Measurements from ENCODE around the gene MAT2A. TPM values are rescaled to one million over a fixed set of nuclear protein-coding genes. Genes with fewer than 3 reads are reported as not detected.

MAT2A gene
- total and polyA plus RNA-seq, 2 experiments from 2014 or later, result 225 to 405 TPM

DNA sequence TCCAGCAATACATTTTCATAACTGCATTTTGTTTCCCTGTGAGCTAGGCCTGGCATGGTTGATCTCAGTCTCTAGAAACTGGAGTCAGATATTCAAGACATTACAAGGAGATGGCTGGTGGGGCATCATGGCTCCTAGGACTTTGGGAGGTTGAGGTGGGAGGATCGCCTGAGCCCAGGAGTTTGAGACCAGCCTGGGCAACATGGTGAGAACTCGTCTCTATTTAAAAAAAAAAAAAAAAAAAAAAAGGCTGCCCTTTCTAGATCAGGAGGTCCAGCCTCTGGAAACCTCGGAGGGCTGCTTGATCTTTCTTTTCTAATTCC lies 38.1 kb downstream of the MAT2A start:
- Histone ChIP-seq H3K27ac (no peak overlapping the region), H3K4me1 (ENCODE audit: low read depth) (peaks cover 25% of the 10 kb centered on the region), H3K27me3 (peaks cover 6% of the 10 kb centered on the region), H3K9me3 (ENCODE audit: low read depth) (no peaks in the 10 kb centered on the region), H3K4me3 (no peak overlapping the region), H3K36me3 (no peaks in the 10 kb centered on the region)
- TF ChIP-seq, protein P1, sequence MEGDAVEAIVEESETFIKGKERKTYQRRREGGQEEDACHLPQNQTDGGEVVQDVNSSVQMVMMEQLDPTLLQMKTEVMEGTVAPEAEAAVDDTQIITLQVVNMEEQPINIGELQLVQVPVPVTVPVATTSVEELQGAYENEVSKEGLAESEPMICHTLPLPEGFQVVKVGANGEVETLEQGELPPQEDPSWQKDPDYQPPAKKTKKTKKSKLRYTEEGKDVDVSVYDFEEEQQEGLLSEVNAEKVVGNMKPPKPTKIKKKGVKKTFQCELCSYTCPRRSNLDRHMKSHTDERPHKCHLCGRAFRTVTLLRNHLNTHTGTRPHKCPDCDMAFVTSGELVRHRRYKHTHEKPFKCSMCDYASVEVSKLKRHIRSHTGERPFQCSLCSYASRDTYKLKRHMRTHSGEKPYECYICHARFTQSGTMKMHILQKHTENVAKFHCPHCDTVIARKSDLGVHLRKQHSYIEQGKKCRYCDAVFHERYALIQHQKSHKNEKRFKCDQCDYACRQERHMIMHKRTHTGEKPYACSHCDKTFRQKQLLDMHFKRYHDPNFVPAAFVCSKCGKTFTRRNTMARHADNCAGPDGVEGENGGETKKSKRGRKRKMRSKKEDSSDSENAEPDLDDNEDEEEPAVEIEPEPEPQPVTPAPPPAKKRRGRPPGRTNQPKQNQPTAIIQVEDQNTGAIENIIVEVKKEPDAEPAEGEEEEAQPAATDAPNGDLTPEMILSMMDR (IDR thresholded peaks at IDR 0.05; ENCODE audit: low read depth, low read length), result no peak
- DNase-seq (ENCODE audit: low read depth in 1 of 2, low spot score in 1 of 2), result no peak

DNA sequence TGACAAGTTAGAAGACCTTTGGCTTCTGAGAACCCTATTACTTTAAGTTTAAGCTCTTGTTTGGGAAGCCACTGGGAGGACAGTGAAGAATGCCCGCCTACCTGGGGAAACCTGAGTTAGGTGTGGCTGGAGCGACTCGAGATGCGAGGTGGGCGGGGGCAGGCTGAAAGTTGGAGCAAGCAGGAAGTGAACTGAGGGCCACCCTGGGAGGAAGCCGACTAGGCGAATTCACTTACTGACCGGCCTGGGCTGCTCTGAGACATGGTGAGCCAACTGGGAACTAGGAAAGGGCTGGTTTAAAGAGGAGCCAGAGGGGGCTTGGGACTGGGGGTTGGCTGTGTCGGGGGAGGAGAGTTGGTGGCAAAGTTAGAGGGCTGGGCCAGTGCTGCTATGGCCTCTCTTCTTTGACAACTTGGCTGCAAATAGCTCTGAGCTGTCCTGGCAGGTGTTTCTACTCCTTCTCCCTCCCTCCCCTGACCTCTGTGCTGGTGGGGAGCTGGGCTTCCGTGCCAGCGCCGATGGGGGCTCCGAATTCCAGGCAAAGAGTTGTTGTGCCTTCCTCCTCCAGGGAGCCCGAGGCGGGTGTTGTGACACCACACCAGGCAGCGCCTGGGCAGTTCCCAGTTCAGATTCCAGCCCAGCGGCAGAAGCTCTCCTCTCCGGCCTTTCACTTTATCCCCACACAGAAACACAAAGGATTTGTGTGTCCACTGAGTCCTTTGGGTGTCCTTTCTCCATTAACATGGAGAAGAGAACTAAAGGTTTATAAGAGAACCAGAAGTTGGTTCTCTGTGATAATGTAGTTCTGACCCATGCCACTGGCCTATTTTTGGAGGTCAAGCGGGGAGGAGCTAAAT lies 38.6 kb downstream of the MAT2A start, which contains the start of gene VAMP8:
VAMP8 (plus strand) TSS at position 201 of the 857 bp plus-strand sequence; CDS start at position 262, 61 bp downstream.
- H3K9me3 ChIP-seq (ENCODE audit: low read depth), result no peaks in the 10 kb centered on the region
- H3K4me3 ChIP-seq, result no peak within 1 kb of the TSS
- H3K4me1 ChIP-seq (ENCODE audit: low read depth), result peaks cover 25% of the 10 kb centered on the region
- peak within 1 kb of the TSS; percentile 58 for H3K27ac ChIP-seq
- peaks cover 3% of the 10 kb centered on the region for H3K27me3 ChIP-seq
- TF ChIP-seq, protein P1 (IDR thresholded peaks at IDR 0.05; ENCODE audit: low read depth, low read length), result no peak
- no peaks in the 10 kb centered on the region for H3K36me3 ChIP-seq
- no peak for DNase-seq (ENCODE audit: low read depth in 1 of 2, low spot score in 1 of 2)

DNA sequence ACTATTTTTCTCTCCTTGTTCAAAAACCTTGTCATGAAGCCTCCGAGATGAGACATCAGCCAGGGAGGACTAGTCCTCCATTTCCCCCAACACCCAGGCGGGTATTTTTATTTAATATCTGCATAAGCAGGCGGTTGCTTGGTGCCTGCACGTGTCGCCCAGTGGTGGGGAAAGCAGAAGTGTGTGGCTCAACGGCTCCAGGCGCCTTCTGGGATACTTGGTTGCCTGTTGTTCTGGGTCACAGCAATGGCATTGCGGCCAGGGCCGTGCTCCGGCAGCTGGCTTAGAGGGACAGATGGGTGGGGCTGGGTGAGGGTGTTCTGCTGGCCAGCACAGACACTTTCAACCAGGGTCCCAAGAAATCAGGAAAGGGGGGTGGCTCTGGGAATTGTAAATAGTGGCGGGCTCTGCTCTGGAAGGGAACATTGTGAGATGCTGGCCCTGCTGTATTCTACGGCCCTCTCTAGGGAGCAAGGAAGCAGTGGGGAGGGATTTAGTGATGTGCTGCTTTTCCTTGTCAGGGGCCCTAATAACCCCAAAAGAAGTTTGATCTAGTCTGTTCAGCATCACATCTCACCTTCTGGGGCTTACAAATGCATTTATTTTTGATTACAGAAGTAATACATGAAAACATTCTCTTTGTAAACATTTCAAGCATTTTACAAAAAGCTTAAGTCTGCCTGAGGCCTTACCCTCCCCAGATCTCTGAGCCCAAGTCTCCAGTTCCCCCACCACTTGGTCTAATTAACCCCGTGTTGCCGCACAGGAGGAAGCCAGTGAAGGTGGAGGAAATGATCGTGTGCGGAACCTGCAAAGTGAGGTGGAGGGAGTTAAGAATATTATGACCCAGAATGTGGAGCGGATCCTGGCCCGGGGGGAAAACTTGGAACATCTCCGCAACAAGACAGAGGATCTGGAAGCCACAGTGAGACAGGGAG lies 39.5 kb downstream of the MAT2A start:
- H3K27ac ChIP-seq, result peak overlapping the region; percentile 58
- no peaks in the 10 kb centered on the region for H3K27me3 ChIP-seq
- no peaks in the 10 kb centered on the region for H3K9me3 ChIP-seq (ENCODE audit: low read depth)
- no peak overlapping the region for H3K4me3 ChIP-seq
- H3K36me3 ChIP-seq, result no peaks in the 10 kb centered on the region
- H3K4me1 ChIP-seq (ENCODE audit: low read depth), result peaks cover 25% of the 10 kb centered on the region
- TF ChIP-seq, protein P1 (IDR thresholded peaks at IDR 0.05; ENCODE audit: low read depth, low read length), result no peak
- DNase-seq (ENCODE audit: low read depth in 1 of 2, low spot score in 1 of 2), result no peak

DNA sequence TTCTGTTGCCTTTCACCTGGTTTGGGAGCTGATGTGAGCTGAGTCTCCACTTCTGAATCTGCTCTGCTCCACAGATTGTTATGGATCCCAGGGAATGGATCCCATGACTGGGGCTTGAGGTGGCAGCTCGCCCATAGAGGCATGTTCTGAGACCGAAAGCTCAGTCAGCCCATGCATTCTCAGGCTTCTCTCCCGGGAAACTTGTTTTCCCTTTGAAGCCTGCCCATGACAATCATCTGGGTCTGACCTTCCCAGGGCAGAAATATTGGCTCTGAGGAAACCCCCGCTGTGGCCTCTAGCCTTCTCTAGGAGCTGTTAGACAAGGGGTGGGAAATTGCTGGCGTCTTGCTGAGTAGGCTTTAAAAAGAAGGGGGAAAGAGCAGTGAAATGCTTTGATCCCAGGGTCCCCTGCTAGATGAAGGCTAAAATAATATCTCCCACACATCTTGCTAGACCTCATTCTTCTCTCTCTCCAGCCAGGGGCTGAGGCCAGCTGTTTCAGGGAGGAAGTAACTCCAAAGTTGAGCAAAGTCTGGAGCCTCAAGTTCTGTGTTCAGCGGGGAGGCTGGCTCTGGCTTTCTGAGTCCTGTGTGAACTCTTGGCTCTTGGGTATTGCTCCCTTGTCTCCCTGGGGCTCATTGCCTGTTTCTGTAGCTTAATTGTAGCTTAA lies 40.4 kb downstream of the MAT2A start:
- TF ChIP-seq, protein P1 (IDR thresholded peaks at IDR 0.05; ENCODE audit: low read depth, low read length), result no peak
- no peak for DNase-seq (ENCODE audit: low read depth in 1 of 2, low spot score in 1 of 2)
- peaks cover 25% of the 10 kb centered on the region for H3K4me1 ChIP-seq (ENCODE audit: low read depth)
- no peaks in the 10 kb centered on the region for H3K27me3 ChIP-seq
- H3K4me3 ChIP-seq, result no peak overlapping the region
- H3K36me3 ChIP-seq, result no peaks in the 10 kb centered on the region
- H3K27ac ChIP-seq, result peak overlapping the region; percentile 58
- no peaks in the 10 kb centered on the region for H3K9me3 ChIP-seq (ENCODE audit: low read depth)

- TF ChIP-seq, protein P1 (IDR thresholded peaks at IDR 0.05; ENCODE audit: low read depth, low read length), result no peak
- no peak for DNase-seq (ENCODE audit: low read depth in 1 of 2, low spot score in 1 of 2)
- Histone ChIP-seq H3K4me1 (ENCODE audit: low read depth) (peaks cover 31% of the 10 kb centered on the region), H3K36me3 (no peaks in the 10 kb centered on the region), H3K27me3 (no peaks in the 10 kb centered on the region), H3K4me3 (no peak overlapping the region), H3K27ac (no peak overlapping the region), H3K9me3 (ENCODE audit: low read depth) (no peaks in the 10 kb centered on the region)
These were observed 41.2 kb downstream of the MAT2A start for GRCh38 chr2:85580206-85580605.
